ENCODE results near the gene APOM.

Gene APOM

DNA sequence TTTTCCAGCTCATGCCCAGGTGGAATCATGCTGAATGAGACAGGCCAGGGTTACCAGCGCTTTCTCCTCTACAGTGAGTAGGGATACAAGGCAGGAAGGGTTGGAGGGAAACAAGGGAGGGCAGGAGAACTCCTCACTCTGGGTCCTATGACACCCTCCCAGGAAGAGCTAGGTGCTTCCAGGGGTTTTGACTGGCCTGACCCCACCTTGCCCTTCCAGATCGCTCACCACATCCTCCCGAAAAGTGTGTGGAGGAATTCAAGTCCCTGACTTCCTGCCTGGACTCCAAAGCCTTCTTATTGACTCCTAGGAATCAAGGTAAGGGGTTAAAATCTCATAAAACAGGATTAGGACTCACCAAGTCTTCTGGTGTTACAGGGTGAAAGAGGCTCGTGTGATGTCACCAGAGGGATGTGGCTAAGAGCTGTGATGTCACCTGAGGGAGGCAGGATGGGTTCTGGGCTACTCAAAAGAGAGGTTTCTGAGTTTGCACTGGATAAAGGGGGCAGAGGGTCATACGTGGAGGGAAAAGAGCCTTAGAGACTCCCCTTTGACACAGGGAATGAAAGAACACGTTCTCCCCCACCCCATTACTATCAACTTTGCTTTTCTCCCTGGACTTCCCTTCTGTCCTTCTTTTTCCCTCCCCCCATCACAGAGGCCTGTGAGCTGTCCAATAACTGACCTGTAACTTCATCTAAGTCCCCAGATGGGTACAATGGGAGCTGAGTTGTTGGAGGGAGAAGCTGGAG lies 1.9 kb downstream of the APOM start:
- Histone ChIP-seq H3K27me3 (replicated peaks; ENCODE audit: control insufficient read depth, insufficient read depth, low read length, poor library complexity, severe bottlenecking) (no peaks in the 10 kb centered on the region), H3K9me3 (ENCODE audit: control insufficient read depth, low read length) (no peaks in the 10 kb centered on the region), H3K4me1 (ENCODE audit: control insufficient read depth, insufficient read depth, low read length, poor library complexity, severe bottlenecking) (peaks cover 38% of the 10 kb centered on the region), H3K4me3 (ENCODE audit: insufficient read depth, low read depth, low read length, poor library complexity, severe bottlenecking) (no peak overlapping the region), H3K36me3 (ENCODE audit: control insufficient read depth, insufficient read depth, low read length) (peaks cover 9% of the 10 kb centered on the region), H3K27ac (ENCODE audit: insufficient read depth, low read length, poor library complexity, severe bottlenecking) (no peak overlapping the region)
- DNase-seq: no peak

DNA sequence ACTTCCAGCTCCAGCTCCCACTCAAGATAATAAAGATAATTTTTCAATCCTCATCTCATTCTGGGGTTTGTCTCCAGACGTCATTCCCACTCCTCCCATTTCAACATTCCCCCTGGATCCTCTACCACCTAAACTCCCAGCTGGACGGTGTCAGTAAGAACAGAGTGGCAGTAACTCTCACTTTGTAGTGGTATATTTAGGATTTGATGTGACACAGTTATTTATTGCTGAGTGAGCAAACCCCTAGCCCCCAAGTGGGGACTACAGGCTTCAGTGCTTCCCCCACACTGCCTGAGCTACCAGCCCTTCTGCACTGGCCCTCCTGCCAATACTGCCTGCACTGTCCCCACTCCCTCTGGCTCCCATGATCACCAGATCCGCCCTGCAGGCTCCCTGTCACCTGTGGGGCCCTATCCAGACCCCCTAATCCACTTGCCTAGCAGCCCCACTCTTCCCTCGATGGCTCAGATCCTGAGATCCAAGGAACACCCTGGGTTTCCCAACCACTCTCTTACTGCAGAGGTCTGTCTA lies 2.5 kb downstream of the APOM start:
- Histone ChIP-seq H3K4me3 (ENCODE audit: insufficient read depth, low read depth, low read length, poor library complexity, severe bottlenecking) (no peak overlapping the region), H3K4me1 (ENCODE audit: control insufficient read depth, insufficient read depth, low read length, poor library complexity, severe bottlenecking) (peaks cover 38% of the 10 kb centered on the region), H3K36me3 (ENCODE audit: control insufficient read depth, insufficient read depth, low read length) (peaks cover 9% of the 10 kb centered on the region), H3K27me3 (replicated peaks; ENCODE audit: control insufficient read depth, insufficient read depth, low read length, poor library complexity, severe bottlenecking) (no peaks in the 10 kb centered on the region), H3K27ac (ENCODE audit: insufficient read depth, low read length, poor library complexity, severe bottlenecking) (no peak overlapping the region), H3K9me3 (ENCODE audit: control insufficient read depth, low read length) (no peaks in the 10 kb centered on the region)
- DNase-seq: no peak

DNA sequence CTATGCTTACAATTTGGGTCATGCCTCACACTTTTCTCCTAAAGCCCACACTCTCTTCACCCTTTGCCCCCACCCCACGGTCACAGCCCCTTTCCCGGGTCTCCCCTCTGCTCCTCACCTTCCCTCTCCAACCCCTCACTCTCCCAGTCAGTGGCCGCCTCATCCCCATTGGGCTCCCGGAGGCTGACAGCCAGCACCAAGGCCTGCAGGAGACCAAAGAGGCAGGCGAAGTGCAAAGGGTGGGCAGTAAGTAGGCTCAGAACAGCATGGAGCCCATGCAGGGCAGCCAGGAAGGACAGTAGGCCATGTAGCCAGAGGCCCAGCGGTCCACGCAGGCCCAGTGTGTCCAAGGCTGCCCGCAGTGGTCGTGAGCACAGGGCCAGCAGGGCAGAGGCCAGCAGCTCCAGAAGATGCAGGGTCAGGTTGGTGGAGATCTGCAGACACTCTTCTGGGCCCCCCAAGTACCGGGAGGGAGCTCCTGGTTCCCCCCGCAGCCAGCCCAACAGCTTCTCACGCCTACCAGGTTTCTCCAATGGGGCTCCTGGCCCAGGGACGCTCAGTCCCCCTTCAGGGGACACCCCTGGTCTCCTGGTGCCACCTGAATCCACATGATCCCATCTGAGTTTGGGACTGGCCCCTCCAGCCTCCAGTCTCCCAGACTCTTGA lies 3.4 kb downstream of the APOM start:
- Histone ChIP-seq H3K4me1 (ENCODE audit: control insufficient read depth, insufficient read depth, low read length, poor library complexity, severe bottlenecking) (peaks cover 43% of the 10 kb centered on the region), H3K9me3 (ENCODE audit: control insufficient read depth, low read length) (no peaks in the 10 kb centered on the region), H3K36me3 (ENCODE audit: control insufficient read depth, insufficient read depth, low read length) (peaks cover 9% of the 10 kb centered on the region), H3K27me3 (replicated peaks; ENCODE audit: control insufficient read depth, insufficient read depth, low read length, poor library complexity, severe bottlenecking) (no peaks in the 10 kb centered on the region), H3K27ac (ENCODE audit: insufficient read depth, low read length, poor library complexity, severe bottlenecking) (peak overlapping the region; percentile 80), H3K4me3 (ENCODE audit: insufficient read depth, low read depth, low read length, poor library complexity, severe bottlenecking) (peak overlapping the region; percentile 82)
- no peak for DNase-seq

GRCh38 chr6:31659649-31660380 lies 4.1 kb downstream of the APOM start:
- peak overlapping the region; percentile 80 for H3K27ac ChIP-seq (ENCODE audit: insufficient read depth, low read length, poor library complexity, severe bottlenecking)
- no peaks in the 10 kb centered on the region for H3K9me3 ChIP-seq (ENCODE audit: control insufficient read depth, low read length)
- peak in 1 of 3 donors; percentile 18 for DNase-seq
- H3K4me1 ChIP-seq (ENCODE audit: control insufficient read depth, insufficient read depth, low read length, poor library complexity, severe bottlenecking): peaks cover 50% of the 10 kb centered on the region
- H3K4me3 ChIP-seq (ENCODE audit: insufficient read depth, low read depth, low read length, poor library complexity, severe bottlenecking): peak overlapping the region; percentile 82
- H3K27me3 ChIP-seq (replicated peaks; ENCODE audit: control insufficient read depth, insufficient read depth, low read length, poor library complexity, severe bottlenecking): no peaks in the 10 kb centered on the region
- peaks cover 9% of the 10 kb centered on the region for H3K36me3 ChIP-seq (ENCODE audit: control insufficient read depth, insufficient read depth, low read length)

DNA sequence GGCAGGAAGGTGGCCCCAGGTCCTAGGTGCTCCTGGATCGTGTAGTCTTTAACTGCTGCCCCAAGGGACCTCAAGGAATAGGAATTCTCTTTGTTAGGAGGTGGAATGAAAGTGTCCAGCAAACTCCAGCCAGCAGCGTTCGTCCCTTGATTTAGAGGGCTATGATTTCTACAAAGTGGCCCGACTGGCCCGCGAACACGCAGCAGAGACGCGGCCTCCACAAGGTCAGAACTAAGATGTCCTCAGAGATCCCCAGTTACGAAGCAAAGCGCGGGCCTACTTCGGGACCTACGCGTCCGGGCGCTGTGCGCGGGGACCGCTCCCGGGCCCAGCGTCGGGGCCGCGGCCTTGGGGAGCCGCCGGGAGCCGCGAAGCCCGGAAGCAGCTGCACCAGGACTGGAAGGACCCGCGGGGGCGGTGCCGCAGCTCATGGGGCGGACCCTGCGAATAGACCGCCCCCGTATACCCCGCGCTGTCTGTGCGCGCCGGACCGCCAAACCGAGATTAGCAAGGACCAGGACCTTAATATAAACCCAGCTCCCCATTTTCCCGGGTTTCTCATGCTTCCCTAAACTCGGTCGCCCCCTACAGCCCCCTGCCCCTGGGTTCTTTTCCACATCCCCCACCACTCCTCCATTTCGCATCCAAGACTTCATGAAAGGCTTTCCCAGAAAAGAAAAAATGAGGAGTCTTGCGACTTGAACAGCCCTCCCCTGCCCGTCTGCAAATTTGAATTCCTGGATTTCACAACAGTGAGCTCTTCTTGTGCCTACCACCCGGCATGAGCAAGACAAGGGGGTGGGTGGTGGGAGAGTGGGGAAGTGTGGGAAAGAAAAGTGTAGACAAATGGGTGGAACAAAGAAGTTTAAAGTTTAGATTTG lies 4.9 kb downstream of the APOM start, which contains the start of gene C6orf47:
Gene C6orf47, minus strand, starts transcription at position 398 of the 881 bp plus-strand sequence. CDS start 831 bp downstream, outside the sequence.
- H3K4me1 ChIP-seq (ENCODE audit: control insufficient read depth, insufficient read depth, low read length, poor library complexity, severe bottlenecking): peaks cover 51% of the 10 kb centered on the region
- peaks cover 9% of the 10 kb centered on the region for H3K36me3 ChIP-seq (ENCODE audit: control insufficient read depth, insufficient read depth, low read length)
- H3K27me3 ChIP-seq (replicated peaks; ENCODE audit: control insufficient read depth, insufficient read depth, low read length, poor library complexity, severe bottlenecking): no peaks in the 10 kb centered on the region
- peak within 1 kb of the TSS; percentile 82 for H3K4me3 ChIP-seq (ENCODE audit: insufficient read depth, low read depth, low read length, poor library complexity, severe bottlenecking)
- H3K27ac ChIP-seq (ENCODE audit: insufficient read depth, low read length, poor library complexity, severe bottlenecking): peak within 1 kb of the TSS; percentile 80
- DNase-seq: peak; percentile 48 to 72 (median 64)
- no peaks in the 10 kb centered on the region for H3K9me3 ChIP-seq (ENCODE audit: control insufficient read depth, low read length)

DNA sequence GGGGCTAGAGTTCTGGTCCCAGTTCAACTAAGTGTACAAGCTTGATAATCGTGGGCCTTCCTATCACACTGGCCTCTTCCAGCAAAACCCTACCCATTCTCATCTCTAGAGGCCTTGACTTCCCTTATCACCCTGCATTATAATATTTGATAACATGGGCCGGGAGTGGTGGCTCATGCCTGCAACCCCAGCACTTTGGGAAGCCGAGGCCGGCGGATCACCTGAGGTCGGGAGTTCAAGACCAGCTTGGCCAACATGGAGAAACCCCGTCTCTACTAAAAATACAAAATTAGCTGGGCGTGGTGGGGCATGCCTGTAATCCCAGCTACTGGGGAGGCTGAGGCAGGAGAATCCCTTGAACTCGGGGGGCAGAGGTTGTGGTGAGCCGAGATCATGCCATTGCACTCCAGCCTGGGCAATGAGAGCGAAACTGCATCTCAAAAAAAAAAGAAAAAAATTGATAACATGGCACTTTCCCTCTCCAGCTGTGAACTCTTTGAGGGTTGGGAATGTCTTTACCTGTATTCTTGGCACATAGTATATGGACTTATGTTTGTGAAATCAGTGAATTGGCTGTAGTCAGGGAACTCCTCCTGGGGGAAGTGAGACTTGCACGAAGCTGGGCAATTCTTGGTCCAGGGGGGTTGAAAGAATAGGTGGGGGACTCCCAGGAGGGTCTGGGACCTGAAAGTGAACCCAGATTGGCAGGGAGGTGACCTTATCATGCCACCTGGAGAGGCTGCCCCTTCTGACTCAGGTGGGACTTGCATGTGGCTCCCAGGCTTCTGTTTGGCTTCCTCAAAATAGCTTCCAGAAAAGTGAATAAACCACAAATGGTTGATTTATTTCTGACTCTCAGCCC lies 5.8 kb downstream of the APOM start:
- no peak for DNase-seq
- no peaks in the 10 kb centered on the region for H3K9me3 ChIP-seq (ENCODE audit: control insufficient read depth, low read length)
- H3K4me1 ChIP-seq (ENCODE audit: control insufficient read depth, insufficient read depth, low read length, poor library complexity, severe bottlenecking): peaks cover 54% of the 10 kb centered on the region
- peak overlapping the region; percentile 80 for H3K27ac ChIP-seq (ENCODE audit: insufficient read depth, low read length, poor library complexity, severe bottlenecking)
- H3K36me3 ChIP-seq (ENCODE audit: control insufficient read depth, insufficient read depth, low read length): peaks cover 9% of the 10 kb centered on the region
- H3K4me3 ChIP-seq (ENCODE audit: insufficient read depth, low read depth, low read length, poor library complexity, severe bottlenecking): peak overlapping the region; percentile 82
- H3K27me3 ChIP-seq (replicated peaks; ENCODE audit: control insufficient read depth, insufficient read depth, low read length, poor library complexity, severe bottlenecking): no peaks in the 10 kb centered on the region

- Histone ChIP-seq H3K36me3 (ENCODE audit: control insufficient read depth, insufficient read depth, low read length) (peaks cover 13% of the 10 kb centered on the region), H3K4me3 (ENCODE audit: insufficient read depth, low read depth, low read length, poor library complexity, severe bottlenecking) (no peak overlapping the region), H3K27me3 (replicated peaks; ENCODE audit: control insufficient read depth, insufficient read depth, low read length, poor library complexity, severe bottlenecking) (no peaks in the 10 kb centered on the region), H3K4me1 (ENCODE audit: control insufficient read depth, insufficient read depth, low read length, poor library complexity, severe bottlenecking) (peaks cover 59% of the 10 kb centered on the region), H3K9me3 (ENCODE audit: control insufficient read depth, low read length) (no peaks in the 10 kb centered on the region), H3K27ac (ENCODE audit: insufficient read depth, low read length, poor library complexity, severe bottlenecking) (peak overlapping the region; percentile 12)
- DNase-seq: no peak
Observed at GRCh38 chr6:31662124-31662723, 6.5 kb downstream of the APOM start.

DNA sequence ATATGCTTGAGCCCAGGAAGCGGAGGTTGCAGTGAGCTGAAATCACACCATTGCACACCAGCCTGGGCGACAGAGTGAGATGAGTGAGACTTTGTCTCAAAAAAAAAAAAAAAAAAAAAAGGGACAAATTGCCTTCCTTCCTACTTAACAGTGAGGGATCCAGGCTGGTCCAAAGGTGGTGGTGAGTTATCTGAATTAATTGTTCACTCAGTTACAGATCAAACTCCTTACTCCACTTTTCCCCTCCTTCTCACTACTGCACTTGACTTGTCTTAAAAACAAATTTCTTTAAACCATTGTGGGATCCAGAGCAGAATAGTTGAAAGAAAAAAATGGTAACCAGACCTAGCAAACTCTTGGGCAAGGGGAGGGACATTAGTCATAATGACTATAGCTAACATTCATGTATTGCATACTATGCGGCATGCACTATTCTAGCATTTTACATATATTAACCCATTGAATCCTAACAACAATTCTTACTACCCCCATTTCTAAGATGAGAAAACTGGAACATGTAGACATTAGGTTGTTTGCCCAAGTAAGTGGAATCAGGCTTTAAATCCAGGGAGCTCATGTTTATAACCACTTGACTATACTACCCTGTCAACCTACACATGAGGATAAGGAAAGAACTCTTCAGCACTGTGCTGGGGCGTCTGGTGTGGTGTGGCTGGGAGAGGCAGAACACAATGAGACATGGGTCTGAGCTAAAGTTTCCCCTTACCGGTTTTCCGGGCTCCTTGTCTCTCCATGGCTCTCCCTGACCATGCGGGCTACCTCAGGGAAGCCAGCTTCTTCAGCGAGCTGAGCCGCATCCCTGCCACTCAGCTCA lies 7.6 kb downstream of the APOM start:
- Histone ChIP-seq H3K9me3 (ENCODE audit: control insufficient read depth, low read length) (no peaks in the 10 kb centered on the region), H3K4me1 (ENCODE audit: control insufficient read depth, insufficient read depth, low read length, poor library complexity, severe bottlenecking) (peaks cover 59% of the 10 kb centered on the region), H3K27ac (ENCODE audit: insufficient read depth, low read length, poor library complexity, severe bottlenecking) (peak overlapping the region; percentile 97), H3K27me3 (replicated peaks; ENCODE audit: control insufficient read depth, insufficient read depth, low read length, poor library complexity, severe bottlenecking) (no peaks in the 10 kb centered on the region), H3K36me3 (ENCODE audit: control insufficient read depth, insufficient read depth, low read length) (peaks cover 24% of the 10 kb centered on the region), H3K4me3 (ENCODE audit: insufficient read depth, low read depth, low read length, poor library complexity, severe bottlenecking) (peak overlapping the region; percentile 92)
- DNase-seq: no peak
